Epithelial cell of proximal tubule (primary cell): ENCODE results near the gene GUCD1. TPM values are rescaled to one million over a fixed set of nuclear protein-coding genes. Genes with fewer than 3 reads are reported as not detected.
"Not testable (repeated sequence)": the region's sequence is repeated elsewhere in the genome, so short reads cannot be mapped to it uniquely, and the experiment has no call there.

Experiments used
- DNase-seq: peaks from one replicate; pipeline ENCODE4 v3.0.0-alpha.2; 2011; ENCODE audit warnings: low read depth
- H3K4me3 ChIP-seq: 2 replicates; pipeline ENCODE4 v1.5.1; 2011; ENCODE audit warnings: low read depth, mild to moderate bottlenecking, low read length
- CTCF ChIP-seq: conservative IDR thresholded peaks from 2 replicates; pipeline ENCODE4 v1.5.1; 2012; ENCODE audit warnings: low read depth, mild to moderate bottlenecking, low read length
- total RNA-seq: library from RNA; depleted of rRNA; stranded (reverse); fragments of >200 nt; gene quantifications from 2 replicates; pipeline ENCODE4 v1.2.3, GENCODE V29; 2015

The GUCD1 gene
- total RNA-seq, 1 donor from 2014 or later, result 102 TPM

GRCh38 chr22:24553597-24554312, 1.2 kb downstream of the GUCD1 start:
- no peak for DNase-seq
- H3K4me3 ChIP-seq, result peak overlapping the region; percentile 93
- no peak for TF ChIP-seq CTCF

- DNase-seq, result not testable (repeated sequence)
- peak overlapping the region; percentile 93 for H3K4me3 ChIP-seq
Measured at GRCh38 chr22:24552503-24553286, 2.2 kb downstream of the GUCD1 start.

- H3K4me3 ChIP-seq, result no peak overlapping the region
- no peak for DNase-seq
- no peak for TF ChIP-seq CTCF
Measured at GRCh38 chr22:24550902-24551435, 4.0 kb downstream of the GUCD1 start.

- H3K4me3 ChIP-seq, result no peak overlapping the region
- TF ChIP-seq CTCF, result no peak
- DNase-seq, result peak; percentile 74
Measured at GRCh38 chr22:24550028-24550901, 4.7 kb downstream of the GUCD1 start.

GRCh38 chr22:24548812-24549211, 6.1 kb downstream of the GUCD1 start:
- no peak for TF ChIP-seq CTCF
- DNase-seq, result no peak
- H3K4me3 ChIP-seq, result no peak overlapping the region

- DNase-seq, result no peak
- H3K4me3 ChIP-seq, result no peak overlapping the region
- no peak for TF ChIP-seq CTCF
Measured at GRCh38 chr22:24543679-24544243, 11.2 kb downstream of the GUCD1 start.
